Colonic mucosa (tissue), 4 donors: ENCODE results near the gene TMEM135. TPM values are rescaled to one million over a fixed set of nuclear protein-coding genes. Genes with fewer than 3 reads are reported as not detected.

Source experiments
- DNase-seq: peaks from one replicate; pipeline ENCODE4 v3.0.0-alpha.2; 2020
- H3K27ac ChIP-seq: fragments of 200-600 bp; one replicate; pipeline ENCODE4 v1.8.0; 2021
- H3K27me3 ChIP-seq: fragments of 200-600 bp; one replicate; pipeline ENCODE4 v1.8.0; 2021
- H3K36me3 ChIP-seq: fragments of 200-600 bp; one replicate; pipeline ENCODE4 v1.8.0; 2021
- H3K4me1 ChIP-seq: fragments of 200-600 bp; one replicate; pipeline ENCODE4 v1.8.0; 2021; ENCODE audit warnings: mild to moderate bottlenecking
- H3K4me3 ChIP-seq: fragments of 200-600 bp; one replicate; pipeline ENCODE4 v1.8.0; 2021
- H3K9ac ChIP-seq, 2 donors: one replicate each; pipeline ENCODE4 v1.7.0; 2013; ENCODE audit warnings: control low read depth in 2 of 2, low read depth in 2 of 2, low read length in 2 of 2
- H3K9me3 ChIP-seq: fragments of 200-600 bp; one replicate; pipeline ENCODE4 v1.8.0; 2021
- intact Hi-C: fragments of 100-400 bp; cut with DNase I; formaldehyde crosslinking; loops from one replicate; pipeline ENCODE4 v1.14.1; 2022
- total RNA-seq, 2 donors: library from RNA; stranded (reverse); fragmentation: NEBNext Ultra II Directional in 1 of 2; extraction: Animal tissue kit (Norgen Biotek cat#: 25700) in 1 of 2; gene quantifications; one replicate each; pipeline ENCODE4 v1.2.1, GENCODE V29; 2021
- TF ChIP-seq, protein P1 (sequence below): fragments of 200-600 bp; IDR thresholded peaks from one replicate; pipeline ENCODE4 v1.8.0; 2022; ENCODE audit warnings: antibody characterized with exemption, mild to moderate bottlenecking
- donor health status: healthy.
- donor health status: DM: no; HTN: no; CAD: no.
- donor health status: DM: no; HTN: no; CAD: no.

Gene TMEM135
- total RNA-seq, 2 donors from 2014 or later, result 28.8 to 41.4 TPM

DNA sequence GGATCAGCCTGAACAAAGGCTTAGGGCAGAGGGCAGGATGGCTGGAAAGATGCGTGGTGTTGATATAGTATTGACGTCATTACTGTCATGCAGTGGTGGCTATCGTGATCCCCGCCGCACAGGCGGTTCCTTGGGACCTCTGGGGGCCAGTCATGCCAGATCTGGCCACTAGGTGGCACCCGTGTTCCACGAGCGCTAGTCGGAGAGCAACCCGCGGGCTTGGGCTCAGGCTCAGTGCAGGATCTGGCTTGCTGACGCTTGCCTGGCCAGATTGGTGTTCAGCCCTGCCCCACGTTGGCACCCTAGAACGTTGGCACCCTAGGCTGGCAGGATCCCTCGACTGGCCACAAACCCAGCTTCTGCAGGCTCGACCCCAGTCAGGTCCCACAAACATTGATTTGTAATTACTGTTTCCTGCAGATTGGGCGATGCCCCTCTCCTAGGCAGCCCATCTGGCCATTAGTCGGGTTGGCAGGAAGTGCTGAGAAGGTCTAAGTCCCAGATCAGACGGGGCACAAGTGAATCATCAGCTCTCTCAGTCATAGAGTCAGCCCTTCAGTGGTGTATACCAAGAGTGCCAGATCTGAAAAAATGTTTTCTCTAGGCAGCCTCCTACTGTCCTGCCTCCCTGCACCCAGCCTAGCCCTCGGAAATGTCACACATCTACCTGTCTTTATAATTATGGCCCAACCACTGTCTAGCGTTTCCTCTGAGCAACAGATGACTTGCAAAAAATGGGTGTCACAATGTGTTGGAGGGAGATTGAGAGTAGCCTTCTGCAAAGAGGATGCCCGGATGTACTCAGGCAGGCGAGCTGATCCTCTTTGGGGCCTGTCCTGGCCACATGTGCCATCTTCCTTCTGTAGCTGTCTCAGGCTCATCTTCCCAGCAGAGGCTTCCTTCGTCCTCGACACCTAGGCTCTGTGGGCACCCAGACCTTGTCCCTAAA lies 315.3 kb downstream of the TMEM135 start:
- intact Hi-C loops, result loop anchor here (1.0 to 5.0 kb wide), 2 partner anchors 68 to 1189 kb away; no protein-coding TSS in a partner anchor
- TF ChIP-seq, protein P1, sequence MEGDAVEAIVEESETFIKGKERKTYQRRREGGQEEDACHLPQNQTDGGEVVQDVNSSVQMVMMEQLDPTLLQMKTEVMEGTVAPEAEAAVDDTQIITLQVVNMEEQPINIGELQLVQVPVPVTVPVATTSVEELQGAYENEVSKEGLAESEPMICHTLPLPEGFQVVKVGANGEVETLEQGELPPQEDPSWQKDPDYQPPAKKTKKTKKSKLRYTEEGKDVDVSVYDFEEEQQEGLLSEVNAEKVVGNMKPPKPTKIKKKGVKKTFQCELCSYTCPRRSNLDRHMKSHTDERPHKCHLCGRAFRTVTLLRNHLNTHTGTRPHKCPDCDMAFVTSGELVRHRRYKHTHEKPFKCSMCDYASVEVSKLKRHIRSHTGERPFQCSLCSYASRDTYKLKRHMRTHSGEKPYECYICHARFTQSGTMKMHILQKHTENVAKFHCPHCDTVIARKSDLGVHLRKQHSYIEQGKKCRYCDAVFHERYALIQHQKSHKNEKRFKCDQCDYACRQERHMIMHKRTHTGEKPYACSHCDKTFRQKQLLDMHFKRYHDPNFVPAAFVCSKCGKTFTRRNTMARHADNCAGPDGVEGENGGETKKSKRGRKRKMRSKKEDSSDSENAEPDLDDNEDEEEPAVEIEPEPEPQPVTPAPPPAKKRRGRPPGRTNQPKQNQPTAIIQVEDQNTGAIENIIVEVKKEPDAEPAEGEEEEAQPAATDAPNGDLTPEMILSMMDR, result peak; percentile 99
- no peak overlapping the region for H3K27ac ChIP-seq

DNA sequence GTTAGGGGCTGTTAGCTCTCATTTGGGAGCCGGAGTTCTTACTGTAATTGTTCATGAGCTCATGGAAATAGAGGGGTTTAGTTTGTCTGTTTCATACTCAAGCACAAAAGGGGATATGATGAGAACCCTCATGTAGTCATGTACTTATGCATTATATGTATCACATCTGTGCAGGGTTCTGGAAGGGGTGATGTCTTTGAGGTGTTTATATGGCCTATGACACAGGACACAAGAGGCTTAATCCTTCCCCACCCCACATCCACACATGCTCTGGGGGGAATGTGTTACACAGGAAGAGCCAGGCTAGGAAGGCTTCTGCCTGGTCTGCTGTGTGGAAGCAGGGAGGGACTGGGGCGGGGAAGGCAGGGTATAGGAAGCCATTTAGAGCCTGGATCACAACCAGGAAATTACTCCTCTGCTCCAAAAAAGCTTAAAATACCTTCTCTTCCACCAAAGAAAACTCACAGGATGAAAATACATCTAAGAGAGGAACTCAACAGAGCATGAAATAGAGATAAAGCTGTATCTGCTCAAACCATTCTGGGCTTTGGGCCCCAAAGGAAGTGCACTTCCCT lies 316.1 kb downstream of the TMEM135 start:
- intact Hi-C loops, result loop anchor here (5.0 kb wide), 1 partner anchor 1188 kb away; no protein-coding TSS in a partner anchor
- H3K9ac ChIP-seq, result no peak overlapping the region
- no peaks in the 10 kb centered on the region for H3K9me3 ChIP-seq
- H3K27ac ChIP-seq, result no peak overlapping the region
- no peak for DNase-seq
- no peaks in the 10 kb centered on the region for H3K36me3 ChIP-seq
- H3K4me1 ChIP-seq, result peaks cover 5% of the 10 kb centered on the region
- H3K4me3 ChIP-seq, result no peak overlapping the region
- TF ChIP-seq, protein P1, result no peak
- H3K27me3 ChIP-seq, result no peaks in the 10 kb centered on the region

More for the DNA sequence above, 315.3 kb downstream of the TMEM135 start:
- H3K4me3 ChIP-seq, result no peak overlapping the region
- DNase-seq, result peak; percentile 85
- no peaks in the 10 kb centered on the region for H3K36me3 ChIP-seq
- H3K9ac ChIP-seq, result no peak overlapping the region
- no peaks in the 10 kb centered on the region for H3K27me3 ChIP-seq
- no peaks in the 10 kb centered on the region for H3K9me3 ChIP-seq
- H3K4me1 ChIP-seq, result peaks cover 5% of the 10 kb centered on the region

DNA sequence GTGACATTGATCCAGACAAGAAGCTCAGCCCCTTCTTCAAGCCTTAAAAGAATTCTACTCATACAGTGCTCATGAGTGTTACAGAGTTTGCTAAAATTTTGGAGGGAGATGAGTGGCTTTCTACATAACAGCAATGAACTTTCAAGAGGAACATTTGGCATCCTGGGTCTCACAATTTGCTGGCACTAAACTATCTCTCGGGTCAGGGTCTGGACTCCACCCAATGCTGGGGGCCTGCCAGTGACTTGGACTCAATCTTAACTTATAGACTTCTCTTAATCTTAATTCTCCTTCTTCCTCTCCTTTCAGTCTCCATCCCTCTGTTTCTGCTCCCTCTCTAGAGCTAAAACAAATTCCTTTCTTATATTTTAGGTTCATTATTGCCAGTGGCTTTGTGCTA lies 317.9 kb downstream of the TMEM135 start:
- TF ChIP-seq, protein P1, result no peak
- Histone ChIP-seq H3K27me3 (no peaks in the 10 kb centered on the region), H3K9me3 (no peaks in the 10 kb centered on the region), H3K4me1 (peaks cover 5% of the 10 kb centered on the region), H3K9ac (no peak overlapping the region), H3K4me3 (no peak overlapping the region), H3K27ac (no peak overlapping the region), H3K36me3 (no peaks in the 10 kb centered on the region)
- intact Hi-C loops, result no loop called here
- no peak for DNase-seq

DNA sequence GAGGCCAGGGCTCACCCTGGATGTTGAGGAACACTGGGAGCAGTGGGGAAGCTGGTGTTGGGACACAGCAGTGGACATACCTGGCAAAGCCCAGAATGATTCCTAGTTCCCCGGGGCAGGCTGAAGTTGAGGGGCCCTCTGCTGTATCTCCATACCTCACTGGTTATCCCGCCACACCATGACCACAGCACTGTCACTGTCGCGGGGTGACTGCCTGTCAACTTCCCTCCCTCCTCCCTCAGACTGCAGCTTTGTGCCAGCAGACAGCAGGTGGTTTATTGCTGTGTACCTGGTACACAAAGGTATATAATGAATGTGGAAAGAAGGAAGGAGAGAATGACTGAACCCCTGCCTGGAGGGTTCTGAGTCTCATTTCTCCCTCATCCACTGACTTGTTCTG lies 318.7 kb downstream of the TMEM135 start:
- intact Hi-C loops, result no loop called here

DNA sequence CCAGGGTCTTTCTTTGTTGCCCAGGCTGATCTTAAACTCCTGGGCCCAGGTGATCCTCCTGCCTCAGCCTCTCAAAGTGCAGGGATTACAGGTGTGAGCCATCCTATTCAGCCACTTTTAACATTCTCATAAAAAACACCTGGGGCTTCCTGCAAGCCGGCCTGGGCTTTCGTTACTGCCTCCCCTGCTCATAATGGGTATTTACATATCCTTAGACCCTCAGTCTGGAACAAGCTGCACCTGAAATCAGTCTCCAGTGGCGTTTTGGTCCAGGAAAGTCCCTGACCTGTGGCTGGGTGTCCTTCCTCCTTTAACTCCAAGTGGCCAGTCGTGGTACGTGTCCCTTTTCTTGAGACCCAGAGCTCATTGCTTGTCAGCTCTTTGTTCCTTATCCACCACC lies 320.7 kb downstream of the TMEM135 start:
- intact Hi-C loops, result no loop called here
- H3K9ac ChIP-seq, result no peak overlapping the region
- no peak overlapping the region for H3K27ac ChIP-seq
- TF ChIP-seq, protein P1, result no peak
- H3K27me3 ChIP-seq, result no peaks in the 10 kb centered on the region
- H3K4me1 ChIP-seq, result no peaks in the 10 kb centered on the region
- no peak overlapping the region for H3K4me3 ChIP-seq
- H3K36me3 ChIP-seq, result no peaks in the 10 kb centered on the region
- no peaks in the 10 kb centered on the region for H3K9me3 ChIP-seq
- no peak for DNase-seq

More for the DNA sequence above, 318.7 kb downstream of the TMEM135 start:
- H3K9ac ChIP-seq, result no peak overlapping the region
- no peaks in the 10 kb centered on the region for H3K36me3 ChIP-seq
- H3K4me3 ChIP-seq, result no peak overlapping the region
- DNase-seq, result peak; percentile 38
- no peaks in the 10 kb centered on the region for H3K27me3 ChIP-seq
- TF ChIP-seq, protein P1, result no peak
- no peak overlapping the region for H3K27ac ChIP-seq
- H3K4me1 ChIP-seq, result peaks cover 5% of the 10 kb centered on the region
- H3K9me3 ChIP-seq, result no peaks in the 10 kb centered on the region
